ENCODE data around the gene FBXO28.

- TF ChIP-seq CTCF (IDR thresholded peaks at IDR 0.05) = no peak
- no peak for TF ChIP-seq POLR2A (IDR thresholded peaks at IDR 0.05)
These were observed 23.8 kb upstream of the FBXO28 start for GRCh38 chr1:224090116-224090515.
